Kidney epithelial cell (primary cell): ENCODE data around the gene BCL6B. TPM values are rescaled to one million over a fixed set of nuclear protein-coding genes. Genes with fewer than 3 reads are reported as not detected.

Experiments used
- DNase-seq: peaks from one replicate; pipeline ENCODE4 v3.0.0-alpha.2; 2010; ENCODE audit warnings: low read depth
- H3K27me3 ChIP-seq: 2 replicates; pipeline ENCODE4 v1.6.0; 2011; ENCODE audit warnings: low read length; ENCODE audit not compliant: control insufficient read depth, insufficient read depth
- H3K36me3 ChIP-seq: 2 replicates; pipeline ENCODE4 v1.5.1; 2011; ENCODE audit warnings: low read length; ENCODE audit not compliant: control insufficient read depth, insufficient read depth
- H3K4me3 ChIP-seq: 2 replicates; pipeline ENCODE4 v1.5.1; 2011; ENCODE audit warnings: low read depth, mild to moderate bottlenecking, control low read depth, low read length
- CTCF ChIP-seq: IDR thresholded peaks from 2 replicates; pipeline ENCODE4 v1.5.1; 2011; ENCODE audit warnings: mild to moderate bottlenecking, moderate library complexity, low read length, control low read depth, inconsistent platforms; ENCODE audit not compliant: insufficient read depth, poor library complexity, severe bottlenecking
- total RNA-seq: library from RNA; depleted of rRNA; stranded (reverse); fragments of >200 nt; gene quantifications from 2 replicates; pipeline ENCODE4 v1.2.3, GENCODE V29; 2015

Gene BCL6B
- total RNA-seq, 1 donor from 2014 or later = 0.08 TPM

GRCh38 chr17:7034955-7035590, 12.2 kb downstream of the BCL6B start:
- Histone ChIP-seq H3K4me3 (peak overlapping the region; percentile 66), H3K27me3 (no peaks in the 10 kb centered on the region), H3K36me3 (no peaks in the 10 kb centered on the region)
- DNase-seq = no peak
- TF ChIP-seq CTCF = no peak

DNA sequence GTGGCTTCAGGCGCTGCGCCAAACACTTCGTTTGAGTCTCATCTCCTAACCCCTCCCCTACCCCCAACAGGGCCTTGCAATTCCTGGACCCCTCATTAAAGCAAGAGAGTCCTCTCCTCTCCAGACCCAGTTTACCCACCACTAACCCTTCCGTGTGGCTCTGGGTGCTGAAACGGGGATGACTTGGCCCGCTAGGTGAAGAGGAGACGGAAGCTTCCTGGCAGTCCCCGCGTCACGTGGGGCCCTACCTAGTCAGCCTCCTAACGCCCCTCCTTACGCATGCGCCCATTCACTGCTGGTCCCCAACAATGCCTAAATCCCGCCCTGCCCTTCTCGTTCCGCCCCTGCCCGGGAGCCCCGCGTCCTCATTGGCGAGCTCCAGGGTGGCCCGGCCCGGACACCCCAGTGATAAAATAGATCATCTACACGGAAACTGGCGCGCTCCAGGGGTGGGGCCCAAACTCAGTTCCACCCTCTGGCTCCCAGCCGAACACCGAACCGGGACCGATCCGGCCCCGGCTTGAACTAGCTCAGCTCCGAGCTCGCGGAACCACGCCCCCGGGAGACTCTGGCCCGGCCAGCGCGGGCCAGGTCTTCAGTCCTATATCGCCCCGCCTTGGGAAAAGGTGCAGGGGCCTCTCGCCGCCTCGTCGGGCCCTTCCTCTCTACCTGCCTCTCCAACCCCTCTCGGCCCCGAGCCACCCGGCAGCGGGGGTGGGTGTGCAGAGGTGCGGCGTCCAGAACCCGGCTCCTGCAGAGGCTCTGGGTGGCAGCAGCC, 12.9 kb downstream of the BCL6B start, which contains the start of gene SLC16A13:
Gene SLC16A13 (plus strand): TSS at position 425 of the 778 bp plus-strand sequence. CDS start 368 bp downstream, outside the sequence.
- Histone ChIP-seq H3K27me3 (no peaks in the 10 kb centered on the region), H3K36me3 (no peaks in the 10 kb centered on the region), H3K4me3 (peak within 1 kb of the TSS; percentile 66)
- TF ChIP-seq CTCF = no peak
- peak; percentile 88 for DNase-seq

DNA sequence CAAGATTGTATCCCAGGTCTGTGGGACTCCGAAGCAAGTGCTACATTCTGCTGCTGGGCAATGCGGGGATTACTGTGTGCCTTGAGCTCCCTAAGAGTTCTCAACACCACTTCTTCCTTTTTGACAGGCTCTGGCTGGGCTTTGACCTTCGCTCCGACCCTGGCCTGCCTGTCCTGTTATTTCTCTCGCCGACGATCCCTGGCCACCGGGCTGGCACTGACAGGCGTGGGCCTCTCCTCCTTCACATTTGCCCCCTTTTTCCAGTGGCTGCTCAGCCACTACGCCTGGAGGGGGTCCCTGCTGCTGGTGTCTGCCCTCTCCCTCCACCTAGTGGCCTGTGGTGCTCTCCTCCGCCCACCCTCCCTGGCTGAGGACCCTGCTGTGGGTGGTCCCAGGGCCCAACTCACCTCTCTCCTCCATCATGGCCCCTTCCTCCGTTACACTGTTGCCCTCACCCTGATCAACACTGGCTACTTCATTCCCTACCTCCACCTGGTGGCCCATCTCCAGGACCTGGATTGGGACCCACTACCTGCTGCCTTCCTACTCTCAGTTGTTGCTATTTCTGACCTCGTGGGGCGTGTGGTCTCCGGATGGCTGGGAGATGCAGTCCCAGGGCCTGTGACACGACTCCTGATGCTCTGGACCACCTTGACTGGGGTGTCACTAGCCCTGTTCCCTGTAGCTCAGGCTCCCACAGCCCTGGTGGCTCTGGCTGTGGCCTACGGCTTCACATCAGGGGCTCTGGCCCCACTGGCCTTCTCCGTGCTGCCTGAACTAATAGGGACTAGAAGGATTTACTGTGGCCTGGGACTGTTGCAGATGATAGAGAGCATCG, 15.4 kb downstream of the BCL6B start:
- TF ChIP-seq CTCF = no peak
- Histone ChIP-seq H3K27me3 (peaks cover 16% of the 10 kb centered on the region), H3K36me3 (no peaks in the 10 kb centered on the region), H3K4me3 (no peak overlapping the region)
- DNase-seq = no peak

DNA sequence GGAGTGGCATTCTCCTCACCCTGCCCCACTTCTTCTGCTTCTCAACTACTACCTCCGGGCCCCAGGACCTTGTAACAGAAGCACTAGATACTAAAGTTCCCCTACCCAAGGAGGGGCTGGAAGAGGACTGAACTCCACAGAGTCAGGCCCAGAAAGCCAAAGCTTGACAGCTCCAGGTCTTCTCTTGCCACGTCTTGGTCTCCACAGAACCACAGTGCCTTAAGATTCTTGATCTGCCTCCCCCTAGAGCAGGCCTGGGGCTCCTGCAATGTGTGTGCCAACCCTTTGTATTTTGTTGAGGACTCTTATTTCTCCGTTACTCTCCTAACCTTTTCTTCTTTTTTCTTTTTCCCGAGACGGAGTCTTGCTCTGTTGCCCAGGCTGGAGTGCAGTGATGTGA, 17.0 kb downstream of the BCL6B start:
- Histone ChIP-seq H3K4me3 (no peak overlapping the region), H3K27me3 (peaks cover 27% of the 10 kb centered on the region), H3K36me3 (no peaks in the 10 kb centered on the region)
- TF ChIP-seq CTCF = no peak
- no peak for DNase-seq

- peaks cover 33% of the 10 kb centered on the region for H3K27me3 ChIP-seq
- DNase-seq = no peak
- no peaks in the 10 kb centered on the region for H3K36me3 ChIP-seq
- no peak for TF ChIP-seq CTCF
- H3K4me3 ChIP-seq = no peak overlapping the region
Measured at GRCh38 chr17:7041607-7042500, 19.0 kb downstream of the BCL6B start.
